Measurements from ENCODE around the gene GATAD2B. TPM values are rescaled to one million over a fixed set of nuclear protein-coding genes. Genes with fewer than 3 reads are reported as not detected.

Gene GATAD2B
- total and polyA plus RNA-seq, 2 of the 4 experiments (the other 2 are of a cell fraction): 3.8 to 6.2 TPM

DNA sequence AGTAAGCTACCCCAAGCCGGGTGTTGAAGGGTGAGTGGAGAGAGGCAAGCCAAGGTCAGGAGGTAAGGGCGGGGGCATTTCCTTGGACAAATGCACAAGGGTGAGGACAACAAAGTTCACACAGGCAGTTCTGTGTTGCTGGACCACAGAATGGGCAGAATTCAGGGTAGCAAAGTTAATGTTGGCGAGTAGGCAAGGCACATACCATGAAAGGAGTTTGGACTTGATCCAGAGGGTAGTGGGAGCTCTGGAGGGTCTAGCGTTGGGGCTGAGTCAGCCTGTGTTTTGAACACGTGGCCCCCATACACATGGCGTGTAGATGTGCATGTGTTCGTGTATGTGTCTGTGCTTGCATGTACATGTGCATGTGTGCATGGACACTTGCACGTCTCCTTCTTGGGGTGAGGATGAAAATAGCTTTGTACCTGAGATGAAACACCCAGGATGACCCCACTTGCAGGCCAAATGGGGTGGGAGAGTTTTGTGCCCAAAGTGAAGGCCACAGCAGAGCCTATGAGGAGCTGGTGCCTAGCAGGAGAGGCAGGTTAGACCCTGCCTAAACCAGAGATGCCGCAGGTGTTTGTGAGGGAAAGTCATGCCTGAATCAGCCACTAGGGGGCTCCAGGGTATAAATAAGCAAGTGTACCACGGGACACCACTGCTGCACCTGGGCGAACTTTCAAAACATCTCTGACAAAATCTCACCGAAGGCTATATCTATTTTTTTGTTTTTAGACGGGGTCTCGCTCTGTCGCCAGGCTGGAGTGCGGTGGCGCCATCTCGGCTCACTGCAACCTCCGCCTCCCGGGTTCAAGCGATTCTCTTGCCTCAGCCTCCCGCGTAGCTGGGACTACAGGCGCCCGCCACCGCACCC is 125.7 kb downstream of the GATAD2B start (continued):
- TF ChIP-seq, protein P1, sequence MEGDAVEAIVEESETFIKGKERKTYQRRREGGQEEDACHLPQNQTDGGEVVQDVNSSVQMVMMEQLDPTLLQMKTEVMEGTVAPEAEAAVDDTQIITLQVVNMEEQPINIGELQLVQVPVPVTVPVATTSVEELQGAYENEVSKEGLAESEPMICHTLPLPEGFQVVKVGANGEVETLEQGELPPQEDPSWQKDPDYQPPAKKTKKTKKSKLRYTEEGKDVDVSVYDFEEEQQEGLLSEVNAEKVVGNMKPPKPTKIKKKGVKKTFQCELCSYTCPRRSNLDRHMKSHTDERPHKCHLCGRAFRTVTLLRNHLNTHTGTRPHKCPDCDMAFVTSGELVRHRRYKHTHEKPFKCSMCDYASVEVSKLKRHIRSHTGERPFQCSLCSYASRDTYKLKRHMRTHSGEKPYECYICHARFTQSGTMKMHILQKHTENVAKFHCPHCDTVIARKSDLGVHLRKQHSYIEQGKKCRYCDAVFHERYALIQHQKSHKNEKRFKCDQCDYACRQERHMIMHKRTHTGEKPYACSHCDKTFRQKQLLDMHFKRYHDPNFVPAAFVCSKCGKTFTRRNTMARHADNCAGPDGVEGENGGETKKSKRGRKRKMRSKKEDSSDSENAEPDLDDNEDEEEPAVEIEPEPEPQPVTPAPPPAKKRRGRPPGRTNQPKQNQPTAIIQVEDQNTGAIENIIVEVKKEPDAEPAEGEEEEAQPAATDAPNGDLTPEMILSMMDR (conservative IDR thresholded peaks at IDR 0.05; ENCODE audit: low read depth, low read length): peak; percentile 79
